Fibroblast of skin of right quadriceps (primary cell): ENCODE data around the gene RAB9A.
"Not testable (repeated sequence)": the region's sequence is repeated elsewhere in the genome, so short reads cannot be mapped to it uniquely, and the experiment has no call there.

ENCODE experiments used
- DNase-seq: peaks from one replicate; pipeline ENCODE4 v3.0.0-alpha.2; 2013

Gene RAB9A

DNA sequence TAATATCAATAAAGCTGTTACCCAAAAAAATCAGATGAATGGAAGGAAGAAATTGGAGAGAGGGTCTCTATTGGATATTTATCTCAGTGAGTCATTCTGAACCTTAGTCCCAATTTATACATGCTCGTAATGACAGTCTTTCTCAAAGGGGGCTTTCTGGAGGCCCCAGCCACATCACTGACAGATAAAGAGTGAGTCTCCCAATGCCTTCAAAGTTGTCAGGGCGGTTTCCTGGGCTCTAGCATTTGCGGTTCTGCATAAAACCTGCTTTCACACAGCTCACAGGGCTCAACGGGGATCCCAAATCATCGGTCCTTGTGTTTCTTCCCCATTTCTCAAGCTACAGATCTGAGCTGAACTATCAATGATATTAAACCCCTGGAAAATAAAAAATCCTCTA lies 18.7 kb upstream of the RAB9A start:
- no peak for DNase-seq

GRCh38 chrX:13673016-13673415 lies 15.9 kb upstream of the RAB9A start:
- no peak for DNase-seq

DNA sequence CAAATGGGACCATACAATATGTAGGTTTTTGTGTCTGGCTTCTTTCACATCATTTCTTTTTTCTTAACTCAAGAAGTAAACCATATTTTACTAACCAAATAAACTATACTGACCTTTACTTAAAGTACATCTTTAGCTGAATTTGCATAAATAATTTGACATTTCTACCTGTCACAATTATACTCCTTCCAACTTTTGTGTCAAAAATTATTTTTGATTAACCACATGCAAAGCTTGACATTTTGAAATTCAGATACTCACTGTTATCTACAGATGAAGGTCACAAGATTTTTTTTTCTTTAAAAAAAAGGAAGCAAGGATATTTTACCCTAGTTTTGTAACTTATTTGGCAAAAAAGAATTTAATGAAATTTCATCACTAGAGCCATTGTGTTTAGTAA lies 12.0 kb upstream of the RAB9A start:
- DNase-seq: no peak

DNA sequence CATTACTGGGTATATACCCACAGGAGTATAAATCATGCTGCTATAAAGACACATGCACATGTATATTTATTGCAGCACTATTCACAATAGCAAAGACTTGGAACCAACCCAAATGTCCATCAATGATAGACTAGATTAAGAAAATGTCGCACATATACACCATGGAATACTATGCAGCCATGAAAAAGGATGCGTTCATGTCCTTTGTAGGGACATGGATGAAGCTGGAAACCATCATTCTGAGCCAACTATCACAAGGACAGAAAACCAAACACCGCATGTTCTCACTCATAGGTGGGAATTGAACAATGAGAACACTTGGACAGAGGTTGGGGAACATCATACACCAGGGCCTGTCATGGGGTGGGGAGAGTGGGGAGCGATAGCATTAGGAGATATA lies 9.2 kb upstream of the RAB9A start:
- not testable (repeated sequence) for DNase-seq

DNA sequence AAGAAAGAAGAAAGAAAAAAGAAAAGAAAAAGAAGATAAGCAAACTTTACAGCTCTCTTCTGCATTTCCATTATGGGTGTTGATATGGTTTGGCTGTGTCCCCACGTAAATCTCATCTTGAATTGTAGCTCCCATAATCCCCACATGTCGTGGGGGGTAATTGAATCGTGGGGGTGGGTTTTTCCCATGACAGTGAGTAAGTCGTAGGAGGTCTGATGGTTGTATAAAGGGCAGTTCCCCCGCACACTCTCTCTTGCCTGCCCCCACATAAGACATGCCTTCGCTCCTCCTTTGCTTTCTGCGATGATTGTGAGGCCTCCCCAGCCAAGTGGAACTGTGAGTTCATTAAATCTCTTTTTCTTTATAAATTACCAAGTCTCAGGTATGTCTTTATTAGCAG lies 7.3 kb upstream of the RAB9A start:
- DNase-seq: no peak

DNA sequence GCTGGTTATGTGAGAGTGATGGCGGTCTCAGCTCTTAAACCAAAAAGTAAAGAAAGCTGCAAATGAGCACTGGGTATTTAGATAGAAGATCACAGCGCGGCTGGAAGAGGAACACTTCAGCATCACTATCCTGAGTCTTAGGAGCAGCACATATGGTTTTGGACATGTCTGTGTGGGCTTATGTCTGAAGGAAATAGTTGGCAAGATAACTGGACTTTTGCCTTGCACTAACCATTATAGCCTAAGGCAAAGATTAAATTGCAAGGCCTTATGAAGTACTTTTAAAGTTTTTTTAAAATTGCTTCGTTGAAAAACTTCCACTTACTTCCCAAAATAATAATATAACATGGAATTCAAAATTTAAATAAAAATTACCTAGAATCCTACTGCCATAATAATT lies 4.6 kb upstream of the RAB9A start:
- no peak for DNase-seq

- DNase-seq: peak; percentile 13
Measured at GRCh38 chrX:13685126-13685763, 3.7 kb upstream of the RAB9A start.

DNA sequence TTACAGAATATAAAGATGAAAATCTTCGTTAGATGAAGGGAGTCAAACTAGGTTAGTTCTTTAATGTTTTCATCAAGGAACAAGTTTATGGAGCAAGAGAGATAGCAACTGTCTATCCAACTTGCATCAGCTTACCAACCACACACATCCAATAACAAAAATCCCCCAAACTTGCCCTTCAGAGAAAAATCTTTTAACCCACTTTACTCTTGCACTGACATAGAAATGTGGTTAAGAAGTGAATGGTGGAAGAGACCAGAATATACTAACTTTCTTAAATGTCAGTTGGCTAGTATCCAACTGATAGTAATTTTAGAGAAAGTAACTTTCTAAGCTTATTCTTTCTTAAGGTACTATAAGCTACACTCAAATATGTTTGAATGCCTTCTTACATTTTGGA lies 1.7 kb upstream of the RAB9A start:
- DNase-seq: no peak

DNA sequence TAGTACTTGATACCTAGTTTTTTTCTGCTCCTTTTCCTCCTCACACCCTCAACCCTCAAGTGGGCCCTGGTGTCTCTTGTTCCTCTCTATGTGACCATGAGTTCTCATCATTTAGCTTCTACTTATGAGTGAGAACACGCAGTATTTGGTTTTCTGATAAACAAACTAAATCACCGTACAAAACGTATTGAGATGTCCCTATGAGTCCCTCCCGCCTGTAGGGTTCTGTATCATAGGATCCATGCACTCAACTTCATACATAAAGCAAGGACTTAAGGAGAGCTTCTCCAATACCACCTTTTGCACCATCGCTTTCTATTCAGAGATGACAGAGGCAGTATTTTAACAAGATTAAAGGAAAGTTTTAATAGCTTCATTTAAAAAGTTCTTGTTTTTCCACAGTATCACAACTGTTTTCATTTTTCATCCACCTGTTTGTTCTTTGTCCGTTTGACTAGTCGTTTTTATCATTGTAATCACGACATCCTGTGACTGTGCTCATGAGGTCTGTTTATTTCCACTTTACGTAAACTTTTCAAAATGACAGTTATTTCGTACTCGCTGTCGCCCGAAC lies 457 bp upstream of the RAB9A start:
- DNase-seq: no peak

DNA sequence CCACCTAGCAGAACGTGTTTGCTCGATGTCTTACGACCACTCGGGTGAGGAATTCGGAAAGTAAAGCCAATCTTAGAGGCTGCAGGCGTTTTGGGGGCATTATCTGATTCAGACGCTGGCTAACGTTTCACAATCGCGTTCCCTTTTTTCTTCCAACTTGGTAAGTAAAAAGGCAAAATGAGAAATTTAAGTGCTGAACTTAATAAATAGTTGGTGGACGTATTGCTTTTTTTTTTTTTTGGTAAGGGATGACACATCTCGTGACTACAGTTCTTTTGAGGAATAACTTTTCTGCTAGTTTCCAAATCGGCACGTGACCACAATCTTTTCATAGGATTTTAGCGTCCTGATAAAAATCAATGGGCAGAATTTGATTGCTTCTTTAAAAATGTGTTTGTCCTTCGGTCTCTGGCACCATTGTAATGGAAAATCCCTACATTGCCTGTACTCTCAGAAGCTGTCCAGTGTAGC lies 848 bp downstream of the RAB9A start:
- peak; percentile 23 for DNase-seq

DNA sequence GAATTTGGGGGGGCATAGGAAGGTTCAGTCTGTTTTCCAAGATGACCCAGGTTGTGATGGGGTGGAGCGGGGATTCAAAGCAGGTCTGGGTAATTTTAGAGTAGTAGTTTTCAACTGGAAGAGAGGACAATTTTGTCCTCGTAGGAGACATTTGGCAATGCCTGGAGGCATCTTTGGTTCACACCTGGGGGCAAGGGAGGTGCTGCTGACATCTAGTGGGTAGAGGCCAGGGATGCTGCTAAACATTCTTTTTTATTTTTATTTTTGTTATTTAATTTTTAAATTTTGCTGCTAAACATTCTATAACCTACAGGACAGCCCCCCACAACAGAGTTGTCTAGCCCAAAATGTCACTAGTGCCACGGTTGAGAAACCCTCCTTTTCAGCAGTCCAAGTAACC lies 1.9 kb downstream of the RAB9A start:
- no peak for DNase-seq

DNA sequence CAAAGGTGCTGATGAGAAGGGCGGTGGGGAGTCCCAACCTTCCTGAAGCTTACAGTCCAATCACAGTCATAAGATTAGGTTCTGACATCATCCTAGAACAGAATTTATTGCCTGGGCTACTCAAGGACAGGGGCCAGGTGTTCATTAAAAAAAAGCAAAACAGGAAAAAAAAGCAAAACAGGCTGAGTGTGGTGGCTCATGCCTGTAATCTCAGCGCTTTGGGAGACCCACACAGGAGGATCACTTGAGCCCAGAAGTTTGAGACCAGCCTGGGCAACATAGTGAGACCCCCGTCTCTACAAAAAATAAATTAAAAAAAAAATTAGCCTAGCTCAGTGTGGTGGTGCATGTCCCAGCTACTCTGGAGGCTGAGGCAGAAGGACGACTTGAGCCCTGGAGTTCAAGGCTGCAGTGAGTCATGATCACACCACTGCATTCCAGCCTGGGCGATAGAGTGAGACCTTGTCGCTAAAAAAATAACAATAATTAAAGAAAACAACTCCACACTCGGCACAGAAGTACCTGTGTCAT lies 3.0 kb downstream of the RAB9A start:
- no peak for DNase-seq

DNA sequence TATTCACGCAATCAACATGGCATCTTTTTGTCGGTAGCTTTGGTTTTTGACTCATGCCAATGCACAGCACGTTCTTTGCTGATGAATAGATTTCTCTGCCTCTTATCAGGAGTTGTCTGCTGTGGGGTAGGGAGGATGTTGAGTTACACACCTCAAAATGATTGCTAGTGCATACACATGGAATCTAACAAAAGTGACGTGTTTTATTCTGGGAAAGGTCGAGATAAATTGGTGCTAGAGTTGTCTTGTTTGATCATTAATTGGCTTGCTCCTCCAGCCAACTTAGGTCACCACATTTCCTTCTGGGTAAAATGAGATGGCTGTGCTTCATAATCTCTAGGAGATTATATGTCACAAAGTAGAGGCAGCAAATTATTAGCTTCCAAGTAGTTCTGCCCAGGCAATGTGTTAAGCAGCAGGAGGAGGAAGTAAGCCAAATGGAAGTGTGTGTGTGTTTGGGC lies 3.9 kb downstream of the RAB9A start:
- DNase-seq: no peak

DNA sequence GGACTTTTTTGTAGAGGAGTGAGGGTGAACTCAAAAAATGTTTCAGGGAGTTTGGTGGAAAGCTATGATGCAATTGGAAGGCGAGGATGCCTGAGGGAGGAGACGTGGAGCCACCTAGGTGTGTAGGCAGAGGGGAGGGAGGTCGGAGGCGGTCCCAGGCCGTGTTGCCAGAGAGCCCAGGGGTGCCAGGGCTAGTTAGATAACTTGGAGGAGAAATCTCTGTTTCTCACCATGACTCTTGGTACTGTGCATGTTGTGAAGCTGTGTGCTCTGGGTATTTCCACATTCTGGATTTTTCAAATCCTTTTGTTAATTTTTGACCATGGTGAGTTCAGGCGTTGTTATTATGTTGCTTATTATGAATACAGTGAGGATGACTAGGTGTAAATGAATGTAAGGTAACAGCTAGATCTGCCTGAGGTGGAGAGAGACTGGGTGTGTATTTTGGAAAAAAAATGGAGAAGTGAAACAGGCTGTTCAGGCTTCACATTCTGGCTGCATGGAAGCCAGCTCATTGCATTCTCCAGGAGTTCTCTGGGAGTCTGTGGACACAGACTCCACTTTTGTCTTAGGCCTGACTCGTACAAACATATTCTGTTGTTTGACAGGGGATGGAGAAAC lies 4.5 kb downstream of the RAB9A start:
- DNase-seq: peak; percentile 5

GRCh38 chrX:13694359-13694758 lies 5.4 kb downstream of the RAB9A start:
- DNase-seq: peak; percentile 10

GRCh38 chrX:13694983-13695382 lies 6.1 kb downstream of the RAB9A start:
- DNase-seq: no peak

GRCh38 chrX:13695601-13696115 lies 6.7 kb downstream of the RAB9A start:
- no peak for DNase-seq

GRCh38 chrX:13697455-13697854 lies 8.5 kb downstream of the RAB9A start:
- DNase-seq: no peak

DNA sequence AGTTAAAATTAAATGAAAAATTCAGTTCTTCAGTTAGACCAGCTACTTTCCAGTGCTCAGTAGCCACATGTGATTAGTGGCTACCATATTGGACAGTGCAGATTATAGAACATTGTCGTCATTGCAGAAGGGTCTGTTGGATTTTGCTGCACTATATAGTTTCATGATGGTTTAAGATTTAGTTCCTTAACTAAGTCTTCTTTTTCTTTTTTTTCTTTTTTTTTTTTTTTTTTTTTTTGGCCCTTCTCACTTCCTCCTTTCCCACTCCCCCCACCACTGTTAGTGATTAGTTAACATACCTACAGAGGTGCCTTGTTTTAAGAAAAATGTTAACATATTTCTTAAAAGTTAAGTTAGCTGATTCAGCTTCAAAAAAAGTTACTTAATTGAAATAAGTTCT lies 9.0 kb downstream of the RAB9A start:
- no peak for DNase-seq

DNA sequence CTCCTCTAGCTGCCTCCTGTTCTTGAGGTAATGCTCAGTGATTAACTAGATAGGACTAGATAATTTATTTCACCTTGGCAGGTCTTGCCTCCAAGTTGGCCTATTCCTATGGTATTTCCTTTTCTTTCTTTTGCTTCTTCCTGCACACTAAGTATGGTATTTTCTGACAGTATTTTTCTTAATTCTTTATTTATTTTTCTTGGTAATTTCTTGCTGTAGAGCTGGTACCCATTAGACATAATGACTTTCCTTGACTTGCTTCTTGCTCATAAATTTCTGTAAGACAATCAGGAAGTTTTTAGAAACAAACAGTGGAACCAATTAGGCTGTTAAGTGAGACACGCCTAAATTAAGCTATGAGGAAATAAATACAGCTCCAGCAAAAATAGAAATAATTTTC lies 9.5 kb downstream of the RAB9A start:
- no peak for DNase-seq

DNA sequence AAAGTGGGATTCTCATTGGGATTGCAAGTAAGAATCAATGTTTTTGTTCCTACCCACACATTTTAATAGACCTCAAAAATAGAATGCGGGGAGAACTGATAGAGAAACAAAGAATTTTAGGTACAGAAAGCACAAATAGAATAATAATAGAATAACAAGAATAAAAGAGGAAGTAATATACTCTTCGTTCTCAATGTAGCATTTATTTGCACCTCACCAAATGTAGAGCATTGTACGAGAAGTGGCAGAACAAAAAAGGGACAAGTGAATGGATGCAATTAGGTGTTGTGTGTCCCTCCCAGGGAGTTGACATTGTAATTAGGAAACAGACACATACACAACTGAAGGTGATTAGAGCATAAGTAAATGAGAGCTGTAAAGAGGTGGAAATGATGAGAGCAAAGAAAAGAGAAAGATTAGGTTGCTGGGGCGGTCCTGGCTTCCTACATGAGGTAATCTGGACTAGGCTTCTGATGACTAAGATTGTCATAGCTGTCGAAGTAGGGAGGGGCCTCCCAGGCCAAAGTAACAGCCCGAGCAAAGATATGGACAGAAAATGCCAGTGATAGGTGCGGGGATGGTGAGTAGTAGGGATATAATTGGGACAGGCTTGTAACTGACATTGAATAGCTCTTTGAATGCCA lies 10.4 kb downstream of the RAB9A start:
- DNase-seq: no peak

DNA sequence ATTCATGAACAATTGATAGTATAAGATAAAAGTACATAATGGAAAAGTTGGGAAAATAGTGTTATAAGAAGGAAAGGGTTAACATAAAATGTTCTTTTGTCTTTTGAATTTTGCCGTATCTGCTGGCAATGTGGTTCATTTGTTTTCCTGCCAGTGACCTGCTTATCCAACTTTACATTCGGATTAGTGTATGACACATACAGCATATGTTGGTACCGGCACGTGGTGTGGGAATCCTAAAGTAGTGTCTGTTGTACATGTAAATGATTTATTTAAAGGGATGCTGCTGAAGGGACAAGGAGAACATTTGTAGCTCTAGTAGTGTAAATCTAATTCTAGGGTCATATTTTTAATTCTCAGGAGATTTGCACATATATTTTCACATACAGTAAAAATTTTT lies 11.5 kb downstream of the RAB9A start:
- peak; percentile 11 for DNase-seq

- DNase-seq: no peak
Measured at GRCh38 chrX:13702111-13702789, 13.3 kb downstream of the RAB9A start.
